ENCODE results near the gene YBX2.

YBX2 gene

DNA sequence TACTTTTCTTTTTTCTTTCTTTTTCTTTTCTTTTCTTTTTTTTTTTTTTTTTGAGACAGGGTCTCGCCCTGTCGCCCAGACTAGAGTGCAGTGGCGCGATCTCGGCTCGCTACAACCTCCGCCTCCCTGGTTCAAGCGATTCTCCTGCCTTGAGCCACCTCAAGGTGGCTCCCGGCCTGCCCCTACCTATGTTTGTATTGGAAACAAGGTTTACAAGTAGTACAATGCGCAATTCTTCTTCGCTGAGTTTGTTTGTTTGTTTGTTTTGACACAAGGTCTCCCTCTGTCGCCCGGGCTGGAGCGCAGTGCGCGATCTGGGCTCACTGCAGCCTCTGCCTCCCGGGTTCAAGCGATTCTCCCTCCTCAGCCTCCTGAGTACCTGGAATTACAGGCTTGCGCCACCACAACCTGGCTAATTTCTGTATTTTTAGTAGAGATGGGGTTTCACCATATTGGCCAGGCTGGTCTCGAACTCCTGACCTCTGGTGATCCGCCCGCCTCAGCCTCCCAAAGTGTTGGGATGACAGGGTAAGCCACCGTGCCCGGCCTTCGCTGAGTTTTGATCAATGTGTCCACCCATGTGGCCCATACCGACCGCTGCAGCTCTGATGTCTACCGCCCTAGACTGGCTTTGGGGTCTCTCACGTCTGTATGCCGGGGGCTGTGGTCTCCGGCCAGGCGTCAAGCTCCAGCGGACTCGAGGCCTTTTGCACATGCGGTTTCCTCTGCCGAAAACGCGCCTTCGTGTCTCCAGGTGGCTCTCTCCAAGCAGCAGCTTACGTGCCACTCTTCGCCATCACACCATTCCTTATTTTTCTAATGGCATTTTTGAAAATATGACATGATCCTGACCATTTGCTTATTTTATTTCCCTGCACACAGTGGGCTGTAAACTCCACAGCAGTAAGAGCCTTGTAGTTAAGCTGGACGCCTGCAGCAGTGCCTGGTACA lies 1.1 kb upstream of the YBX2 start:
- DNase-seq: no peak

DNA sequence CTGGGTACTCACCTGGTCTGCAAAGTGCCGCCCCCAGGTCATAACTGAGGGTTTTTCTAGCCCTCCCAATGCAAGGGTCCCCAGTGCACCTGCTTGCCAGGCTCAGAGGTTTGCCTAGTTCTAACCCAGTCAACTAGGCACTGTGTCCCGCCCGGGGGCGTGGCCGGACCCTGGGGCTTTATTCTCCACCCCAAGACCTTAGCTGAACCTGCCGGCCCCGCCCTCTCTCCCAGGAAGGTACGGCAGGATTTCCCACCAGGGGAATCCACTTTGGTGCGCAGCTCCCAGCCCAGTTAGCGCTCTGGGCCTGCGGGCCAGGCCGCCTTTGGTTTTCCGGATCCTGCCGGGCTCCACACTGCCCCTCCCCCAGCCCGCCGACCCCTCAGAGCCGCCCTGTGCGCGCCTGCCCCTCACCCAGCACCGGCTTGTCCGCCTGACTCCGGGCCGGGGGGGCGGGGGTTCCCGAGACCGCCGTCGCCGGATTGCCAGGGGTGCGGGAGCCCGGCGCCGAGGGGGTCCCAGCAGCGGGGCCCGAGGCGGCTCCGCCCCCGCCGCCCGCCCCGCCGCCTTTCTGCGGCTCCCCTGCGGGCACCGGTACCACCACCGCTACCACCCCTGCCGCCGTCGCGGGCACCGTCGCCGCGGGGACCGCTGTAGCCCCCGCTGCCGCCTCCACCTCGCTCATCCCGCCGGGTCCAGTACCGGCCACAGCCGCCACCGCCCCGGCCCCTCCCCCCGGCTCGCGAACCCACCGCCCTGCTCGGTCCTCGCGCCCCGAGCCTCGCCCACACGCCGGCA lies 424 bp downstream of the YBX2 start:
- DNase-seq: no peak

DNA sequence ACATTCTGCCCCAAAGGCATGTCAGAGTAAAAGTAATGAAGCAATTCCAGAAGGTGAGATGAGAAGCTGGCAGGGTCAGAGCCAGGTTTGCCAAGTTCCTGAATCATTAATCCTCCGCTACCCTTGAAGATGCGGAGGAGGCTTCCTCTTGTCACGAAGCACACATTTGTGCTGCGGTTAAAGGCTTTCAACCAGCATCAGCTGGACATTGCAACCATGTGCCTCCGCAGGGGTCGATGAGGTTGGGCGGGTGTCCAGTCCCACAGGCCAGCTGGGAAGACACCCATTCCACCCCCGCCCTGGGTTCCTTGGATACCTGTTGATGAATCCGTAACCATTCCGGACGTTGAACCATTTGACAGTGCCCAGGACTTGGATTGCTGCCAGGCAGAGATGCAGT lies 1.3 kb downstream of the YBX2 start:
- DNase-seq: no peak

DNA sequence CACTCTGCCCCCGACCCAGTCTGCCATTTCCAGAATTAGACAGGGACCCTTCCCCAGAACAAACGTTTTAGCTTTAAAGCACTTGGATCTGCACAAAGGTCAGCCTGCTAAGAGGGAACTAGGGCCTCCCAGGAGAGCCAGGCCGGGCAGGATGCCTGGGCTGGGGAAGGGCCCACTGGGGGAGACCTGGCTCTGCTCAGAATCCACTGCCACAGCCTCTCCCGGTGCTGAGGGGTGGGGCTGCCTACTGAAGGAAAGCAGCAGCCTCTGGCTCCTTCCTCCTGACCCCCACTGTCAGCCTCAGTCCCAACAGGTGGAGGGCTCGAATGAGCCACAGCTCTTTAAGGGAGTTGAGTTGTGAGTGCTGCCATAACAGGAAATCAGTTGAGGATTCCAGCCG lies 1.7 kb downstream of the YBX2 start:
- DNase-seq: no peak

DNA sequence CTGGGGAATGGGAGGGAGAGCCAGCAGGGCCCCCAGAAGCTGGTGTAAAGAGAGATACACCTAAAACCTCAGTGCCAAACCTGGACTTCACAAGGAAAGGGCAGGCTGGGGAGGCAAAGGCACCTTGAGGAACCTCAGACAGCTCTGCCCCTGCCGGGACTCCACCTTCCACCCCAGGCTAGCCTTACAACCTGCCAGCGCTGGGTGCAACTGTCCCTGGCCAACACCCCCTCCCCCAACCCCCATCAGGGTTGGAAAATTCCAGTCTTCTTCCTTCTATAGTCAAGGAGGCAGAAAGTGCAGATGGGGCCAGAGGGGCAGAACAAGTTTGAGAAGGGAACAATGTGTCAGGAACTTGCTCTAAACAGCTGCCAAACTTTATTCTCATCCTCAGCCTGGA lies 2.2 kb downstream of the YBX2 start:
- no peak for DNase-seq

DNA sequence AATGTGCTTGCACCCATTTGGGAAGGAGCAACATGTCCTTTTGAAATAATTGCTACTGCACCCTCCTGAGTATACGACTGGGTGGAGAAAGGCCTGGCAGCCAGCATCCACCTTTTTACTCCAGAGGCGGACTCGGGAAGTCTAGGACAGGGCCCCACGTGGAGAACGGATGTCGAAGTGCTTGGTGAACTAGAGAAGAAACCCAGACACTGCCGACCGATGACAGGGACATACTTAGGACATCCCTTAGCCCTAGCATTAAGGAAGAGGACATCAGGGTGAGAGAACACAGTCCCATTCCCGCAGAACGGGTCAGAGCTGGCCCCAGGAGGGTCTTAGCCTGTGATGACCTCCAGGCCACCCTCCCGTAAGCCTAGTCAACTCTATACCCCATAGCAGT lies 3.8 kb downstream of the YBX2 start:
- DNase-seq: no peak

DNA sequence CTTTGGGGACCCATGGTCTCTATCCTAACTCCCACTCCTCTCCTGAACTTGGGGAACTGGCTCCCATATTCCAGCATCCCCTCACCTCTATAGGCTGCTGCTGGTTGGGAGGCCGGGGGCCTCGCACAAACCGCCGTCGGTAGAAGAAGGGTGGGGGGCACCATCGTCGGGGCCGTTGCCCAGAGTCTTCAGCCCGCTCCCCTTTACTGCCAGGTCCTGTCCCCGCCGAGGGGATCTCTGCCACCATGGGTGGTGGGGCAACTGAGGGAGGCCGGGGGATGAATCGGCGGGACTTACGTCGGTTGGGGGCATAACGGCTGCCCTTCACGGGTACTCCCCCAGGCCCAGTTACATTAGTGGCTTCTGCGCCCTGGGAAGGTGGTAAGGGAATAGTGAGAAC lies 4.3 kb downstream of the YBX2 start:
- no peak for DNase-seq

DNA sequence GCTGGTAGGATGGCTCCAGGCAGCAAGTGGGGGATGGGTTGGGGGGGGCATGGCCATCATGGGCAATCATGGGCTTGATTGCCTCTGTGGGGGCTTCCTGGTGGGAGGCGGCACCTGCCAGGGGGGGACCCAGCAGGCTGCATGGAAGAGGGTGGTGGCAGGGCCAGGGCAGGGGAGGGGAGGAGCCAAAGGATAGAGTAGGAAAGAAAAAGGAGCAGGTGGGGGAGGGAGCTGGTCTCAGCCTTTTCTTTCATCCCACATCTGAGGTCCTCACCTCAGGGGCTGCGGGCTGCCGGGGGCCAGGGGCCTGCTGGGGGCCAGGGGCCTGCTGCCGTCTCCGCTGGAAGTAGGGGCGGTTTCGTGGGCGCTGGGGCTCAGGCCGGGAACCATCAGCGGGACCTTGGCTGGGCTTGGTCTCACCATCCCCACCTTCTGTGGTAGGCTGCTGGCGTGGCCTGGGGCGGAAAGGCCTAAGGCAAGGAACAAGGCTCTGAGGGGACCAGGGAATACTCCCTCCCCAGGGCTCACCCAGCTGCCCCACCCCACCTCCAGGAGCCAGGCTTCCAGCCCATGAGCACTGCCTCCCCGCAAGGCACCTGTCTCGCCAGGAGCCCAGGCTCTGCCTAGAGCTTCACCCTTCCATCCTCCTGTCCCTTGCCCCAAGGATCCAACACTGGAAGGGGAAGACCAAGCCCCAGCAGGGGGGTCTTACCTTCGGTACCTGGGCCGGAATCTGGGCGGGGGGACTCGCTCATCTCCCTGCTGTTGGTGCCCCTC lies 5.0 kb downstream of the YBX2 start:
- no peak for DNase-seq

DNA sequence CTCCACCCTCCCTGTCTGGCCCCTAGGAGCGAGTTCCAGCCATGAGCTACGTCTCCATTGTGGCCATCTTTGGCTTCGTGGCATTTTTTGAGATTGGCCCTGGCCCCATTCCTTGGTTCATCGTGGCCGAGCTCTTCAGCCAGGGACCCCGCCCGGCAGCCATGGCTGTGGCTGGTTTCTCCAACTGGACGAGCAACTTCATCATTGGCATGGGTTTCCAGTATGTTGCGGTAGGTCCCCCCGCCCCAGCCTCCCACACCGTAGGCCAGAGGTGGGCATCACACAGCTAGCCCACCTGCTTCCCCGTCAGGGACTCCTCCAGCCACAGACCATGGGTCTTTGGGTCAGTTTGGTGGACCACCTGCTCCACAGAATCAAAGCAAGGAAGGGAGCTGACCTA lies 8.8 kb downstream of the YBX2 start:
- no peak for DNase-seq

DNA sequence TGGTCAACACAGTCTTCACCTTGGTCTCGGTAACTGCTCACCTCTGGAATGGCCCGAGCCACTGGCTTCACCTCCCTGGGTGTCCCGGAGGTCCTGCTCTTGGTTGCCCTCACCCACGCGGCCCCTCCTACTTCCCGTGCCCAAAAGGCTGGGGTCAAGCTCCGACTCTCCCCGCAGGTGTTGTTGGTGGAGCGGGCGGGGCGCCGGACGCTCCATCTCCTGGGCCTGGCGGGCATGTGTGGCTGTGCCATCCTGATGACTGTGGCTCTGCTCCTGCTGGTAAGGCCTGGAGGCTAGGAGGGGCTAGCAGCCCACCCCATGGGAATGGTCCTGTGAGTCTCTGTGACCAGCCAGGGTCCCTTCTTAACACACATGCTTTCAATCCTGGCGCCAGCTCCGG lies 9.5 kb downstream of the YBX2 start:
- DNase-seq: no peak

DNA sequence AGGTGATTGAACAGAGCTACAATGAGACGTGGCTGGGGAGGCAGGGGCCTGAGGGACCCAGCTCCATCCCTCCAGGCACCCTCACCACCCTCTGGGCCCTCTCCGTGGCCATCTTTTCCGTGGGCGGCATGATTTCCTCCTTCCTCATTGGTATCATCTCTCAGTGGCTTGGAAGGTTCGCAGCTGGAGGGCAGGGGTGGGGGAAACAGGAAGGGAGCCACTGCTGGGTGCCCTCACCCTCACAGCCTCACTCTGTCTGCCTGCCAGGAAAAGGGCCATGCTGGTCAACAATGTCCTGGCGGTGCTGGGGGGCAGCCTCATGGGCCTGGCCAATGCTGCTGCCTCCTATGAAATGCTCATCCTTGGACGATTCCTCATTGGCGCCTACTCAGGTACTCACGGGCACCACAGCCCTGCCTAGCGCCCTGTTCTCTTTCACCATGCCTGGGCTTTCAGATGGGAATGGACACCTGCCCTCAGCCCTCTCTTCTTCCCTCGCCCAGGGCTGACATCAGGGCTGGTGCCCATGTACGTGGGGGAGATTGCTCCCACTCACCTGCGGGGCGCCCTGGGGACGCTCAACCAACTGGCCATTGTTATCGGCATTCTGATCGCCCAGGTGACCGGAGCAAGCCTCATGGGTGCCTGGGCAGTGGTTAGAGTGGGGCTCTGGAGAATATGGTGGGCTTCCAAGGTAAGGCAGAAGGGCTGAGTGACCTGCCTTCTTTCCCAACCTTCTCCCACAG lies 10.8 kb downstream of the YBX2 start:
- no peak for DNase-seq

DNA sequence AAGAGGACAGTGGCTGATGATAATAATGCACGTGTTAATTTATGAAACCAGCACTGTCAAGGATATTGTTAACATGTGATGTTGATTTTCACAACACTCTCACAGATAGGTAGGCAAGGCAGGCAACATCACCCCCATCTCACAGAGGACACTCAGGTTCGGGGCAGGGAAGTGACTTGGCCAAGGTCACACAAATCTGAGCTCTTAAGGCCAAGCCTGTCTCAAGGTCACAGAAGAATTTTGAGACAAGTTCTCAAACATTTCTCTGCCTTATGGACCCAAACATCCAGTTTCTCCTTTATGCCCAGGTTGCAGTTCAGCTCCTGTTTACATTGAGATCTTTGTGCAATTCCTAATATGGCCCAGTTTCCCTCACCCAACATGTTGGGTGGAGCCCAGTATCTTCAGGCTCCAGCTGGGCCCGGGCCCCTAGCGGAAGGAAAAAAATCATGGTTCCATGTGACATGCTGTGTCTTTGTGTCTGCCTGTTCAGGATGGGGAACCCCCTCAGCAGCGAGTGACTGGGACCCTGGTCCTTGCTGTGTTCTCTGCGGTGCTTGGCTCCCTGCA lies 11.6 kb downstream of the YBX2 start:
- no peak for DNase-seq

DNA sequence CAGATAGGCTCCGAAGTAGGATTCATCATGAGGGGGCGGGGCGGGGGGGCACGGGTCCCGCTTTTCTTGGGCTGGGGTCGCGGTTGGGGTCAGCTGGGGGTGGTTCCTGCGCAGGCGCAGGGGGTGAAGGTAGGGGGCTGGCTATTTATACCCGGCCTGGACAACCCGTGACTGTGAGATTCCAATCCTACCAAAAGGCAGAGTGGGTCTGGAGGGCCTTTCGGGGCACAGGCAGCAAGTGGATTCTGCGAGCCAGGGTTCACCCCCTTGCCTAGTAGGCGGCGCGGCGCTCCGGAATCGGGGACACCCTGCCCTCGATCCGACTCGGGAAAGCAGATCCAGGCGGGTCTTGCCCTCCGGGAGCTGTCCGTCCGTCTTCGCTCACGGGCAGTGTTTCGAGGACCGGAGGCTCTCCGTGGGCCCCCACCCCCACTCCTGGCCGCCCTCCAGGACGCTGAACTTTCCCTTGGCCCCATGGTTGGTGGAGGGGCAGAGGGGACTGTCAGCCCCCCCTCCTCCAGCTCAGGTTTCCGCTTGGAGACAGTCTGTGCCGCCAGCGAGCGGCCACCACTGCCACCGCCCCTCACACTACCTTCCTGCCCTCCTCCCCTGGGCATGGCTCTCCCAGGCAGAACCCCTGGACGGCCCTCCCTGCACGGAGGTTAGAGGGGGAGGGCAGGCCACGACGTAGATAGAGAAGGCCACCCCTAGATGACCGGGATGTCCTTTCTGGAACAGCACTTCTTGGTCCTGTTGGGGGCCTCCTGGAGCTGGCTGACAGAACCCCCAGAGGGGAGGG lies 12.3 kb downstream of the YBX2 start:
- peak; percentile 64 for DNase-seq

DNA sequence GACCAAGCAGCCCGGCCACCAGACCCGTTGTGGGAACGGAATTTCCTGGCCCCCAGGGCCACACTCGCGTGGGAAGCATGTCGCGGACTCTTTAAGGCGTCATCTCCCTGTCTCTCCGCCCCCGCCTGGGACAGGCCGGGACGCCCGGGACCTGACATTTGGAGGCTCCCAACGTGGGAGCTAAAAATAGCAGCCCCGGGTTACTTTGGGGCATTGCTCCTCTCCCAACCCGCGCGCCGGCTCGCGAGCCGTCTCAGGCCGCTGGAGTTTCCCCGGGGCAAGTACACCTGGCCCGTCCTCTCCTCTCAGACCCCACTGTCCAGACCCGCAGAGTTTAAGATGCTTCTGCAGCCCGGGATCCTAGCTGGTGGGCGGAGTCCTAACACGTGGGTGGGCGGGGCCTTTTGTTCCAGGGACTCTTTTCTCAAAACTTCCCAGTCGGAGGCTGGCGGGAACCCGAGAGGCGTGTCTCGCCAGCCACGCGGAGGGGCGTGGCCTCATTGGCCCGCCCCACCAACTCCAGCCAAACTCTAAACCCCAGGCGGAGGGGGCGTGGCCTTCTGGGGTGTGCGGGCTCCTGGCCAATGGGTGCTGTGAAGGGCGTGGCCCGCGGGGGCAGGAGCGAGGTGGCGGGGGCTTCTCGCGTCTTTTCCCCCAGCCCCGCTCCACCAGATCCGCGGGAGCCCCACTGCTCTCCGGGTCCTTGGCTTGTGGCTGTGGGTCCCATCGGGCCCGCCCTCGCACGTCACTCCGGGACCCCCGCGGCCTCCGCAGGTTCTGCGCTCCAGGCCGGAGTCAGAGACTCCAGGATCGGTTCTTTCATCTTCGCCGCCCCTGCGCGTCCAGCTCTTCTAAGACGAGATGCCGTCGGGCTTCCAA lies 13.1 kb downstream of the YBX2 start, which contains the start of gene SLC2A4:
Gene SLC2A4, plus strand, starts transcription at position 645 of the 879 bp plus-strand sequence. Its CDS starts 217 bp downstream, at position 862.
- DNase-seq: peak; percentile 93

DNA sequence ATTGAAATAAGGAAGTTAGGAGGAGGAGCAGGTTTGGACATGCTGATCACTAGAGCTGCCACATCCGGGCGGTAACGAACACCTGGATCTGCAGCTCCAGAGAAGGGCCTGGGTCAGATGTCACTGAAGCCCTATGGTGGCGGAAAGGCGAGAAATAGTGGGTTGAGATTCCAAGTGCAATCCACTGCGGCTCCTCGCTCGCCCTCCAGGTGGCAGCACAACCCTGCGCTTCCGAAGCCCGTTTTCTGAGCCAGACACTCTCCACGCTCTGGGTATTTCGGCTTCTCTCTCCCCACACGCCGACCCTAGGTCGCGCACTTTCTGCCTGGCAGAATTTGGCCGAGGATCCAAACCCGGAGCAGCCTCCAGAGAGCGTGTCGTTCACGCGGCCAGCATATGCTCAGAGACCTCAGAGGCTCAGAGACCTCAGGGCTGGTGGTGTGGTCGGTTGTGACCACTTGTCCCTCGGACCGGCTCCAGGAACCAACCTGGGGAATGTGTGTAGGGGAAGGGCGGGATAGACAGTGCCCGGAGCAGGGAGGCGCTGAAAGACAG lies 13.8 kb downstream of the YBX2 start:
- DNase-seq: peak; percentile 87

DNA sequence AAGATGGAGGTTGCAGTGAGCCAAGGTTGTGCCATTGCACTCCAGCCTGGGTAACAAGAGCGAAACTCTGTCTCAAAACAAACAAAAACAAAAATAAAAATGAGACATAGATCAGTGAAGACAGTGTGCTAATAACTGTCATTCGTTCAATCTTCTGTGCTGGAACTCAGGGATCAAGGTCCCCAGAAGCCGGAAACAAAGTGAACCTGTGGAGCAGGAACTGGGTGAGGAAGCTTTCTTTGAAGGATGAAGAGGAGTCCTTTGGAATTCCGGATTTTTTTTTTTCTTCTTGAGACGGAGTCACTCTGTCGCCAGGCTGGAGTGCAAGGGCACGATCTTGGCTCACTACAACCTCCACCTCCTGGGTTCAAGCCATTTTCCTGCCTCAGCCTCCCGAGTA lies 15.0 kb downstream of the YBX2 start:
- no peak for DNase-seq

DNA sequence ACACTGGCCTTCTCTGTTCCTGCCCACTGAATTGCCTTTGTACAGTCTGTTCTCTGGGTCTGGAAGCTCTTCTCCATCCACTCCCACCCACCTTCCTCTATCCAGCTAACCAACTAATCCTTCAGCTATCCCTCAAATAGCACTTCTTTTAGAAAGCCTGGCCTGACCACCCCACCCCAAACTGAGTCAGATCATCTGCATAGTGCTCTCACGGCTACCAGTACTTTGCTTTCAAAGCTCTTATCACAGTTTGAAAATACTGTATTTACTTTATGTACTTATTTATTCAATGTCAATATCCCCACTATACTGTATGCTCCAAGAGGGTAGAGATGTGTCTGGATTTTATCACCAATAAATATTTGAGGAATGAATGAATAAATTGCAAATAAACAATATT lies 27.7 kb downstream of the YBX2 start:
- DNase-seq: no peak

DNA sequence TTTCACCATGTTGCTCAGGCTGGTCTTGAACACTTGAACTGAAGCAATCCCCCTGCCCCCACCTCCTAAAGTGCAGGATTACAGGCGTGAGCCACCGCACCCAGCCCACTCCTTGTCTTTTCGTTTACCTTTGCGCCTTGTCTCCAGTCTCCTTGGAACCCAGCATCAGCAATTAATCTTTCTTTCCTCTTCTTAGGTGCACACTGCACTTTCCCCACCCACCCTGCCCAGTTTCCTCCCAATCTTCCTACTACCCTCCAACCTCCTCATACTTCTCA lies 30.7 kb downstream of the YBX2 start:
- DNase-seq: no peak

DNA sequence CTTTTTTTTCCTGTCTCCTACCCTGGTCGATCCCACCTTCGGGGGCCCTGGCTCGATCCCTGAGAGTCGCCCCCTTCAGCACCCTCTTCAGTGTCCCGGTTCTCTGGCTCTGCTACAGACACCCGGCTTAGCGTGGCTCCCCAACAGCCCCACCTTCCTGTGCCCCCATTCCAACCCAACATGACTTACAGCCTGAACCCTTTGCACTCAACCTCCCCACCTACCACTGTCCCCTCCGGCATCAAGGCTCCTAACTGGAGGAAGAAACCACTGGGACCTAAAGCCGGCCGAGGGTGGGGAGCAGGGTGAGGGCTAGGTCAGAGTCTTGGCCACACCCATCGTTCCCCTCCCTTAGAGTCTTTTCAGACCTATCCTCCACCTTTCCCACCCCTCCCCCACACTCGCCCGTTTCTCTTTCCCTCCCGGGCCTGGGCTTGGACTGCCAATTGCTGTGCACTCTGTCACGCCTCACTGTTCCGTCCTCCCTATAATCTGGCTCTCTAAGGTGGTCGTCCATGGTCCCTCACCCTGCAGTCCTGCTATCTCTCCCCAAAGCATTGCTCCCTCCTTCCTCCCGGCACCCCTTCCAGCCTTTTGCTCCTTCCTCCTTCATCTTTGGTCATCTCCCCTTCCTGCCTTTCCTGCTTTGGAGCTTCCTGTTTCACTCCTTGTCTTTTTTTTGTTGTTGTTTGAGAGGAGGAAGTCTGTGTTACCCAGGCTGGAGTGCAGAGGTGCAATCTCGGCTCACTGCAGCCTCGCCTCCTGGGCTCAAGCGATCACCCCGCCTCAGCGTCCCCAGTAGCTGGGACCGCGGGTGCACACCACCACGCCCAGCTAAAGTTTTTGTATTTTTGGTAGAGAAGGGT lies 31.3 kb downstream of the YBX2 start:
- DNase-seq: peak; percentile 32

Measured in femur (tissue), 1 donor.